Measurements from ENCODE around the gene BCKDHB. TPM values are rescaled to one million over a fixed set of nuclear protein-coding genes. Genes with fewer than 3 reads are reported as not detected.
"Not testable (repeated sequence)": the region's sequence is repeated elsewhere in the genome, so short reads cannot be mapped to it uniquely, and the experiment has no call there.

The BCKDHB gene
- total RNA-seq, 1 donor from 2014 or later, result 37.2 TPM

DNA sequence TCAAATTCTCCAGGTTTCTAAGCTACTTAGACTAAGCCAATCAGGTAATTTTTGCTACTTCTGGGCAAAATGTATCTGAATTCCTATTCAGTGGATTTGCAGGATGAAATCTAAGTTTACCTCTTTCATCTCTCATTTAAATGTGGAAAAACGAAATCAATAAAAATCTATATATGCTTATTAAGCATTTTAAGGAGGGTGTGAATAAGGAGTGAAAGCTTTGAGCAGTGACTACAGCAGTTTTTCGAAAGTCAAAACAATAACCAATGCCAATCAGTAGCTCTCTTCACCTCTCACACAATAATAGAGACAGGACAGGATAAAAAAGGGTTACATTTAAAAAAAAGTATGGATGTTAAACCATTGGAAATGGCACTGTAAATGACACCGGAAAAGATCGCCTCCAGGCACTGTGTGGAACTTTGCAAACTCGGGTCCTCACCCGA is 476 bp upstream of the BCKDHB start:
- intact Hi-C loops (cut with micrococcal nuclease), result no loop called here
- Histone ChIP-seq H3K9me3 (replicated peaks) (no peaks in the 10 kb centered on the region), H3K4me1 (peaks cover 16% of the 10 kb centered on the region), H3K36me3 (no peaks in the 10 kb centered on the region), H3K4me3 (peak overlapping the region; percentile 89), H3K27me3 (ENCODE audit: low read depth) (no peaks in the 10 kb centered on the region), H3K27ac (replicated peaks) (peak overlapping the region; percentile 93)
- no peak for DNase-seq
- TF ChIP-seq, protein P1, sequence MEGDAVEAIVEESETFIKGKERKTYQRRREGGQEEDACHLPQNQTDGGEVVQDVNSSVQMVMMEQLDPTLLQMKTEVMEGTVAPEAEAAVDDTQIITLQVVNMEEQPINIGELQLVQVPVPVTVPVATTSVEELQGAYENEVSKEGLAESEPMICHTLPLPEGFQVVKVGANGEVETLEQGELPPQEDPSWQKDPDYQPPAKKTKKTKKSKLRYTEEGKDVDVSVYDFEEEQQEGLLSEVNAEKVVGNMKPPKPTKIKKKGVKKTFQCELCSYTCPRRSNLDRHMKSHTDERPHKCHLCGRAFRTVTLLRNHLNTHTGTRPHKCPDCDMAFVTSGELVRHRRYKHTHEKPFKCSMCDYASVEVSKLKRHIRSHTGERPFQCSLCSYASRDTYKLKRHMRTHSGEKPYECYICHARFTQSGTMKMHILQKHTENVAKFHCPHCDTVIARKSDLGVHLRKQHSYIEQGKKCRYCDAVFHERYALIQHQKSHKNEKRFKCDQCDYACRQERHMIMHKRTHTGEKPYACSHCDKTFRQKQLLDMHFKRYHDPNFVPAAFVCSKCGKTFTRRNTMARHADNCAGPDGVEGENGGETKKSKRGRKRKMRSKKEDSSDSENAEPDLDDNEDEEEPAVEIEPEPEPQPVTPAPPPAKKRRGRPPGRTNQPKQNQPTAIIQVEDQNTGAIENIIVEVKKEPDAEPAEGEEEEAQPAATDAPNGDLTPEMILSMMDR (IDR thresholded peaks at IDR 0.05; ENCODE audit: borderline replicate concordance), result no peak

DNA sequence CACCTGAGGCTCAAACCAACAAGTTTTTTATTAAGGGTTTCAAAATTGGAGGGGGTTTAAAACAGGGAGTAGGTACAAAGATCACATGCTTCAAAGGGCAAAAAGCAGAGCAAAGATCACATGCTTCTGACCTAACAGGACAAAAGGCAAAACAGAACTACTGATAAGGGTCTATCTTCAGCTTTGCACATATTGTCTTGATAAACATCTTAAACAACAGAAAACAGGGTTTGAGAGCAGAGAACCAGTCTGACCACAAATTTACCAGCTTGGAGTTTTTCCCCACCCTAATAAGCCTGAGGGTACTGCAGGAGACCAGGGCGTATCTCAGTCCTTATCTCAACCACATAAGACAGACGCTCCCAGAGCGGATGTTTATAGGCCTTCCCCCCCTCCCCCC is 16.1 kb downstream of the BCKDHB start:
- H3K4me3 ChIP-seq; intact Hi-C loops (cut with micrococcal nuclease); H3K27ac ChIP-seq (replicated peaks); DNase-seq; H3K4me1 ChIP-seq; H3K27me3 ChIP-seq (ENCODE audit: low read depth); H3K36me3 ChIP-seq: not testable (repeated sequence)
- peaks cover 39% of the 10 kb centered on the region for H3K9me3 ChIP-seq (replicated peaks)

DNA sequence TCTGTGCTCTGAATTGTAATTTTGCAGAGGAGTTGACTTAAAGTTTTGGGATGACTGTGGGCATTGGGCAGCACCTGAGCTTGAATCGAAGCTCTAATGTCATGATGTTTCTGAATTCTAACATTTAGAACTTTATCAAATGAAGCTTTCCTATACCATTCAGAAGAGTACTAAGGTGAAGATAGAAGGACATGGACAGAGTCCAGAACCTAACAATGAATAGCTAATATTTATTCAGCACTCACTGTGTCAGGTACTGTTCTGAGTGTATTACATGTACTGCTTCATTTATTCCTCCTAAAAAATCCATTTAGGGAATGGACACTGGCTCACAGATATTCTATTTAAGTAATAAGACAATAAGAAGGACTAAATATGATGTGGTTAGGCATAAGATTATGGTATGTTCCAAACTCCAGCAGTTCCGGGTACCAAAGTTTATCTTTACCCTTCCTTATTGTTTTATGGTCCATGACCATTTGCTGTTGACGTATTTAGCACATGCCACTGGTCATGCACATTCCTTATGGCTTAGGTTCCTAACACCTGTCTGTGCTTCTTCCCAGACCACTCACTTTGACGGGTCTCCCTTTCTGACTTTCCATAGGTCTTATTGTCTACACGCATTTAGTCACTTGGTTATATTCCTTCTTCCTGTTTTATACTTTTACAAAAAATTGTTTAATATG is 20.3 kb downstream of the BCKDHB start:
- peaks cover 7% of the 10 kb centered on the region for H3K4me1 ChIP-seq
- H3K27me3 ChIP-seq (ENCODE audit: low read depth), result no peaks in the 10 kb centered on the region
- peaks cover 3% of the 10 kb centered on the region for H3K9me3 ChIP-seq (replicated peaks)
- H3K27ac ChIP-seq (replicated peaks), result no peak overlapping the region
- DNase-seq, result no peak
- TF ChIP-seq, protein P1 (IDR thresholded peaks at IDR 0.05; ENCODE audit: borderline replicate concordance), result no peak
- intact Hi-C loops (cut with micrococcal nuclease), result no loop called here
- H3K36me3 ChIP-seq, result peaks cover 7% of the 10 kb centered on the region
- H3K4me3 ChIP-seq, result no peak overlapping the region

DNA sequence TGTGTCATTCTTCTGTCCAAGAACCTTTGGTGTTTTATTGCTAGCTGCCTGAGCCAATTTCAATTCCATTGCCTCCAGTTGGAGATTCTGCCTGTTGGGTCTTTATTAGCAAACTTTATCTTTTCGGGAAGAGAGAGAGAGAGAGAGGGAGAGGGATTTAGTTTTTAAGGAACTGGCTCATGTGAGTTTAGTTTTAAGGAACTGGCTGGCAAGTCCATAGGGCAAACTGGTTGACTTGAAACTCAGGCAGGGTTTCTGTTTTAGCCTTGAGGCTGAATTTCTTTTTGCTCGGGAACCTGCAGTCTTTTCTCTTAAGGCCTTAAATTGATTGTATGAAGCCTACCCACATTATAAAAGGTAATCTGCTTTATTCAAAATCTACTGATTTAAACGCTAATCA is 23.0 kb downstream of the BCKDHB start:
- intact Hi-C loops (cut with micrococcal nuclease), result no loop called here
- Histone ChIP-seq H3K4me1 (peaks cover 7% of the 10 kb centered on the region), H3K9me3 (replicated peaks) (no peaks in the 10 kb centered on the region), H3K36me3 (peaks cover 7% of the 10 kb centered on the region), H3K27me3 (ENCODE audit: low read depth) (no peaks in the 10 kb centered on the region), H3K27ac (replicated peaks) (no peak overlapping the region), H3K4me3 (no peak overlapping the region)
- TF ChIP-seq, protein P1 (IDR thresholded peaks at IDR 0.05; ENCODE audit: borderline replicate concordance), result no peak
- DNase-seq, result no peak

DNA sequence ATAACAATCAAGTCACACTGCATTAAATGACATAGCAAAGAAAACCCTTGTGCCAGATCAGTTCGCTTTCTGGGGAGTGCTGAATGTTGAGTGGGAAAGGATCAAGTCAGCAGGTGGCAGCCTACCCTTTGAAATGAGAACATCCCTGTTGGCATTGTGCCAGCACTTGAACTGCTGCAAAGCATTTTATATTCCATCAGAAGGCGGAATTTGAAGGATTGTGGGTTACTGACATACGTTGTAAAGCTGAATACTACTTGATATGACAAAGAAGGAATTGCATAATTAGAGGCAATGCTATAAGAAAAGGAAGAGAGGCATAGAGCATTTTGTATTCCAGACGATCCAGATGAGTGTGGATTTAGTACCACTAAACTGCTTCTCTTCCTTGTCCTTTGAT is 26.5 kb downstream of the BCKDHB start:
- H3K27me3 ChIP-seq (ENCODE audit: low read depth), result no peaks in the 10 kb centered on the region
- intact Hi-C loops (cut with micrococcal nuclease), result no loop called here

DNA sequence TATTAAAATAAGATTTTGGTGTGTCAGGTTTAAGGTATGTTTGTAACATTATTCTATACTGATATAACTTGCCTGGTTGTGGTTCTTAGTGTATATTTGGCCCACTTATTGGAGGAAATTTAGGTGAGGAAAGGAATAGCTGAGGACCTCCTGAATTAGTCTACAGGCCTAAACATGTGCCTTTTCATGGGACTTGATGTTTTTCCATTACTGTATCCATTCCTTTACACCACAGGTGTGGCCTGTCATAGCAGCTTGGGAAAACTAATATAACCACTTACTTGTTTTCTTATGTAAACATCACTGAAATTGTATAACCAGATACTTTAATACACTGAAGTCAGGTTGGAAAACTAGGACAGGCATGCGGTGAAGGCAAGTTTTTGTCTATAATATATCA is 27.6 kb downstream of the BCKDHB start:
- H3K4me1 ChIP-seq, result no peaks in the 10 kb centered on the region
- H3K9me3 ChIP-seq (replicated peaks), result no peaks in the 10 kb centered on the region
- TF ChIP-seq, protein P1 (IDR thresholded peaks at IDR 0.05; ENCODE audit: borderline replicate concordance), result no peak
- no peak overlapping the region for H3K27ac ChIP-seq (replicated peaks)
- intact Hi-C loops (cut with micrococcal nuclease), result no loop called here
- no peak for DNase-seq
- no peak overlapping the region for H3K4me3 ChIP-seq
- peaks cover 7% of the 10 kb centered on the region for H3K36me3 ChIP-seq
- H3K27me3 ChIP-seq (ENCODE audit: low read depth), result no peaks in the 10 kb centered on the region

More for the DNA sequence above, 26.5 kb downstream of the BCKDHB start:
- Histone ChIP-seq H3K4me3 (no peak overlapping the region), H3K4me1 (peaks cover 6% of the 10 kb centered on the region), H3K9me3 (replicated peaks) (no peaks in the 10 kb centered on the region), H3K36me3 (peaks cover 7% of the 10 kb centered on the region), H3K27ac (replicated peaks) (no peak overlapping the region)
- DNase-seq, result peak; percentile 24
- TF ChIP-seq, protein P1 (IDR thresholded peaks at IDR 0.05; ENCODE audit: borderline replicate concordance), result peak; percentile 67
